Loucy (cell line): ENCODE results near the gene CHRM3.

Source experiments
- CTCF ChIP-seq: fragments of 200-600 bp; sonication (generic); conservative IDR thresholded peaks from 2 replicates; pipeline ENCODE4 v1.5.1; 2014; ENCODE audit warnings: mild to moderate bottlenecking, antibody characterized with exemption, low read length
- EZH2phosphoT487 ChIP-seq: fragments of 200-600 bp; IDR thresholded peaks from 2 replicates; pipeline ENCODE4 v1.6.1; 2018; ENCODE audit warnings: antibody characterized with exemption, mild to moderate bottlenecking, moderate library complexity, borderline replicate concordance

GRCh38 chr1:239413916-239414315 is 27.5 kb downstream of the CHRM3 start:
- TF ChIP-seq CTCF (no peak), EZH2phosphoT487 (no peak)
